ENCODE measurements around the gene TAOK1. TPM values are rescaled to one million over a fixed set of nuclear protein-coding genes. Genes with fewer than 3 reads are reported as not detected.
A peak's percentile ranks its signal among the peaks of the same experiment; 100 is the strongest.
"Not testable (repeated sequence)": the region's sequence is repeated elsewhere in the genome, so short reads cannot be mapped to it uniquely, and the experiment has no call there.

Gene TAOK1
- 36.0 TPM for total RNA-seq

DNA sequence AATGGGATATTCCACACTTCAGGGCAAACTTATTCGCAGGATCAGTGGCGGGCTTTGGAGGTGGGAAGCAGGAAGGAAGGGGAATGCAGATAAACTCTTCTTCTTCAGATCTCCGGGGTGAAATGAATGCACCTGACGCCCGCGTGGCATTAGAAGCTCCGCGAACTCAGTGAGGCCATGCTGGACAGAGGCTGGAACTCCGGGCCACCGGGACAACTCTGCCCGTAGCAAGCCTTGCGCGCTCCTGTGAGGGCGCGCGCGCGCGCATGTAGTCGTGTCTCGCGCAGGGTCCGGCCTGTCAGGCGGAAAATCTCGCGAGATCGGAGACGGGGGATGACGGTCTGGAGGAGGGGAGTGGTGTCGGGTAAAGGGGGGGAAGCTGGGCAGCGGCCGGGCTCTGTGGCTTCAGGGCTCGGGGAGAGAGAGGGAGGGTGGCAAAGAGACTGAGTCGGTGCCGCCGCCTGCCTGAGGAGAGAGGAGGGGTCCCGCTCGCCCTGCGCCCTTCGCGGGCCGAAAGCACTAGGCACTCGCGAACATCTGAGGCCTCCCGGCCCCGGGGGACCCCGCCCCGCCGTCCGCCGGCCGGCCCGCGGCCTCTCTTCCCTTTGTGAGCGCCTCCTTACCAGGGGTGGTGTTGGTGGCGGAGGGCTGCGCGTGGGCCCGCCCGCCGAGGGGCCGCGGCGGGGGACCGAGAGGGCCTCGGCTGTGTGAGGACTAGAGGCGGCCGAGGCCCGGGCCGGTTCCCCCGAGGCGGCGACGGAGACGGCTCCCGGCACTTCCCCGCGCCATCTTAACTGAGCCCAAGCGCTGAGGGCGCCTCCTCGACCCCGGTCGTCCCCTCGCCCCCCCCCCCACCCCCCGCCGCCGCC, at the start of gene TAOK1:
Gene TAOK1, plus strand, starts transcription at position 382 of the 869 bp plus-strand sequence. CDS start 61,186 bp downstream, outside the sequence.
- peaks cover 20 to 26% (median 23%) of the 10 kb centered on the region in 3 donors for H3K4me1 ChIP-seq (ENCODE audit: control insufficient read depth in 3 of 3, insufficient read depth in 3 of 3, low read length in 3 of 3)
- peak within 1 kb of the TSS; percentile 97 for H3K27ac ChIP-seq (ENCODE audit: low read depth, low read length)
- H3K9ac ChIP-seq (ENCODE audit: low read depth in 1 of 3, low read length in 3 of 3): peak within 1 kb of the TSS; percentile 94 to 97 (median 96)
- no peaks in the 10 kb centered on the region for H3K27me3 ChIP-seq (ENCODE audit: control insufficient read depth in 3 of 3, insufficient read depth in 3 of 3, low read length in 3 of 3)
- no peaks in the 10 kb centered on the region for H3K9me3 ChIP-seq (ENCODE audit: control insufficient read depth in 3 of 3, low read length in 3 of 3)
- H3K36me3 ChIP-seq (ENCODE audit: control insufficient read depth in 3 of 3, insufficient read depth in 3 of 3, low read length in 3 of 3): no peaks in the 10 kb centered on the region
- H3K4me3 ChIP-seq (ENCODE audit: low read length in 3 of 3): peak within 1 kb of the TSS; percentile 84 to 87 (median 87)

DNA sequence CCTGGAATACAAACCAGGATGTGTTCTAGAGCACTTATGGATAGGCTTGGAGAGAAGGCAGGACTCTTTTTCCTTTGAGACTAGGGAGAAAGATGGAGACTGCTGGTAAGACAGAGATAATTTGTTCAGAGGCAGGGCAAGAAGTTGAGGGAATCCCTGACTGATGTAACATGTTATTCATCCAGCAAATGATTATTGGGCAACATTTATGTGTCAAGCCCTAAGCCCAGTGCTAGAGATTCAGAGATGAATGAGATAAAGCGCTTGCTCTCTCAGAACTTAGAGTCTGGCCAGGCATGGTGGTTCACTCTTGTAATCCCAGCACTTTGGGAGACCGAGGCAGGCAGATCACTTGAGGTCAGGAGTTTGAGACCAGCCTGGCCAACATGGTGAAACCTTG, 48.4 kb upstream of the TAOK1 start:
- no peaks in the 10 kb centered on the region for H3K36me3 ChIP-seq (ENCODE audit: control insufficient read depth in 3 of 3, insufficient read depth in 3 of 3, low read length in 3 of 3)
- no peak overlapping the region for H3K4me3 ChIP-seq (ENCODE audit: low read length in 3 of 3)
- no peaks in the 10 kb centered on the region for H3K4me1 ChIP-seq (ENCODE audit: control insufficient read depth in 3 of 3, insufficient read depth in 3 of 3, low read length in 3 of 3)
- no peak overlapping the region for H3K9ac ChIP-seq (ENCODE audit: low read depth in 1 of 3, low read length in 3 of 3)
- H3K9me3 ChIP-seq (ENCODE audit: control insufficient read depth in 3 of 3, low read length in 3 of 3): no peaks in the 10 kb centered on the region
- H3K27ac ChIP-seq (ENCODE audit: low read depth, low read length): no peak overlapping the region
- peaks cover 0 to 5% (median 0%) of the 10 kb centered on the region in 3 donors for H3K27me3 ChIP-seq (ENCODE audit: control insufficient read depth in 3 of 3, insufficient read depth in 3 of 3, low read length in 3 of 3)

- Histone ChIP-seq H3K27ac (ENCODE audit: low read depth, low read length) (no peak overlapping the region), H3K9ac (ENCODE audit: low read depth in 1 of 3, low read length in 3 of 3) (no peak overlapping the region), H3K4me3 (ENCODE audit: low read length in 3 of 3) (no peak overlapping the region), H3K27me3 (ENCODE audit: control insufficient read depth in 3 of 3, insufficient read depth in 3 of 3, low read length in 3 of 3) (peaks cover 0 to 5% (median 0%) of the 10 kb centered on the region in 3 donors), H3K4me1 (ENCODE audit: control insufficient read depth in 3 of 3, insufficient read depth in 3 of 3, low read length in 3 of 3) (no peaks in the 10 kb centered on the region), H3K9me3 (ENCODE audit: control insufficient read depth in 3 of 3, low read length in 3 of 3) (no peaks in the 10 kb centered on the region), H3K36me3 (ENCODE audit: control insufficient read depth in 3 of 3, insufficient read depth in 3 of 3, low read length in 3 of 3) (no peaks in the 10 kb centered on the region)
Observed at GRCh38 chr17:29342158-29342765, 47.9 kb upstream of the TAOK1 start.

DNA sequence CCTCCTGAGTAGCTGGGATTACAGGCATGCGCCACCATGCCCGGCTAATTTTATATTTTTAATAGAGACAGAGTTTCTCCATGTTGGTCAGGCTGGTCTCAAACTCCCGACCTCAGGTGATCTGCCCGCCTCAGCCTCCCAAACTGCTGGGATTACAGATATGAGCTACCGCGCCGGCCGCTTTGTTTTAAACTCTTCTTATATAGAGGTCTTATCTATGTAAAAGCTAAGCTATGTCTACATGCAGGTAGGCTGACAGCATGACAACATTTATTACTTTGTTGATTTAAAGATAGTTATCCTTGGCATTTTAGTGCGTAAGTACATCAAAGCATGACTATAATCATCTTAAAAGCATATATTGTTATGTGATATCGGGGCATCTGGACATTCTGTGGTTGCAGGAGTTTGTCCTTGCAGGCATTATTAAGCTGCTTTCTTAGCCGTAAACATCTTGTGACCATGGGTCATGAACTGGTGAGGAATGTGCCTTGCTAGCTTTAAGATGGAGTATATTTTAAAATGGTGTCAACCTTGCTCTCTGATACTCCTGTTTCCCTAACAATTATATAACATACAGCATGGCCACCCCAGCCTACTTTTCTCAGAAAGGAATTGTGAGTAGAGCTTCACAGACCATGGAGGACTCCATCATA, 45.8 kb upstream of the TAOK1 start:
- no peak overlapping the region for H3K9ac ChIP-seq (ENCODE audit: low read depth in 1 of 3, low read length in 3 of 3)
- H3K4me1 ChIP-seq (ENCODE audit: control insufficient read depth in 3 of 3, insufficient read depth in 3 of 3, low read length in 3 of 3): no peaks in the 10 kb centered on the region
- H3K27me3 ChIP-seq (ENCODE audit: control insufficient read depth in 3 of 3, insufficient read depth in 3 of 3, low read length in 3 of 3): peaks cover 0 to 5% (median 0%) of the 10 kb centered on the region in 3 donors
- H3K36me3 ChIP-seq (ENCODE audit: control insufficient read depth in 3 of 3, insufficient read depth in 3 of 3, low read length in 3 of 3): no peaks in the 10 kb centered on the region
- no peaks in the 10 kb centered on the region for H3K9me3 ChIP-seq (ENCODE audit: control insufficient read depth in 3 of 3, low read length in 3 of 3)
- H3K27ac ChIP-seq (ENCODE audit: low read depth, low read length): no peak overlapping the region
- H3K4me3 ChIP-seq (ENCODE audit: low read length in 3 of 3): no peak overlapping the region

GRCh38 chr17:29345066-29345465, 45.1 kb upstream of the TAOK1 start:
- Histone ChIP-seq H3K4me1 (ENCODE audit: control insufficient read depth in 3 of 3, insufficient read depth in 3 of 3, low read length in 3 of 3) (no peaks in the 10 kb centered on the region), H3K9me3 (ENCODE audit: control insufficient read depth in 3 of 3, low read length in 3 of 3) (no peaks in the 10 kb centered on the region), H3K27ac (ENCODE audit: low read depth, low read length) (no peak overlapping the region), H3K36me3 (ENCODE audit: control insufficient read depth in 3 of 3, insufficient read depth in 3 of 3, low read length in 3 of 3) (no peaks in the 10 kb centered on the region), H3K9ac (ENCODE audit: low read depth in 1 of 3, low read length in 3 of 3) (no peak overlapping the region), H3K27me3 (ENCODE audit: control insufficient read depth in 3 of 3, insufficient read depth in 3 of 3, low read length in 3 of 3) (peaks cover 0 to 5% (median 0%) of the 10 kb centered on the region in 3 donors), H3K4me3 (ENCODE audit: low read length in 3 of 3) (no peak overlapping the region)

DNA sequence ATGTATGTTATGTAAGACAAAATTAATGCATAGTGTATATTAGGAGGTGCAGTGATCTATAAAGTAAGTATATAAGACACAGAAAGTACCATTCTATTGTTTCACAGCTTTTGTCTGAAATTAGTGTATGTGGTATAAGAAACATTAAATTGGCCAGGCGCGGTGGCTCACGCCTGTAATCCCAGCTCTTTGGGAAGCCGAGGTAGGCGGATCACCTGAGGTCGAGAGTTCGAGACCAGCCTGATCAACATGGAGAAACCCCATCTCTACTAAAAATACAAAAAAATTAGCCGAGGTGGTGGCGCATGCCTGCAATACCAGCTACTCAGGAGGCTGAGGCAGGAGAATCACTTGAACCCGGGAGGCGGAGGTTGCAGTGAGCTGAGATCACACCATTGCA, 44.7 kb upstream of the TAOK1 start:
- not testable (repeated sequence) for H3K9me3 ChIP-seq (ENCODE audit: control insufficient read depth in 3 of 3, low read length in 3 of 3); H3K27ac ChIP-seq (ENCODE audit: low read depth, low read length); H3K4me3 ChIP-seq (ENCODE audit: low read length in 3 of 3); H3K36me3 ChIP-seq (ENCODE audit: control insufficient read depth in 3 of 3, insufficient read depth in 3 of 3, low read length in 3 of 3); H3K4me1 ChIP-seq (ENCODE audit: control insufficient read depth in 3 of 3, insufficient read depth in 3 of 3, low read length in 3 of 3); H3K27me3 ChIP-seq (ENCODE audit: control insufficient read depth in 3 of 3, insufficient read depth in 3 of 3, low read length in 3 of 3); H3K9ac ChIP-seq (ENCODE audit: low read depth in 1 of 3, low read length in 3 of 3)

GRCh38 chr17:29346462-29346861, 43.7 kb upstream of the TAOK1 start:
- Histone ChIP-seq H3K9me3 (ENCODE audit: control insufficient read depth in 3 of 3, low read length in 3 of 3) (no peaks in the 10 kb centered on the region), H3K36me3 (ENCODE audit: control insufficient read depth in 3 of 3, insufficient read depth in 3 of 3, low read length in 3 of 3) (no peaks in the 10 kb centered on the region), H3K4me3 (ENCODE audit: low read length in 3 of 3) (no peak overlapping the region), H3K4me1 (ENCODE audit: control insufficient read depth in 3 of 3, insufficient read depth in 3 of 3, low read length in 3 of 3) (no peaks in the 10 kb centered on the region), H3K9ac (ENCODE audit: low read depth in 1 of 3, low read length in 3 of 3) (no peak overlapping the region), H3K27ac (ENCODE audit: low read depth, low read length) (no peak overlapping the region), H3K27me3 (ENCODE audit: control insufficient read depth in 3 of 3, insufficient read depth in 3 of 3, low read length in 3 of 3) (peaks cover 0 to 5% (median 0%) of the 10 kb centered on the region in 3 donors)

- H3K9me3 ChIP-seq (ENCODE audit: control insufficient read depth in 3 of 3, low read length in 3 of 3): no peaks in the 10 kb centered on the region
- H3K36me3 ChIP-seq (ENCODE audit: control insufficient read depth in 3 of 3, insufficient read depth in 3 of 3, low read length in 3 of 3): no peaks in the 10 kb centered on the region
- H3K9ac ChIP-seq (ENCODE audit: low read depth in 1 of 3, low read length in 3 of 3): no peak overlapping the region
- H3K4me1 ChIP-seq (ENCODE audit: control insufficient read depth in 3 of 3, insufficient read depth in 3 of 3, low read length in 3 of 3): no peaks in the 10 kb centered on the region
- H3K27ac ChIP-seq (ENCODE audit: low read depth, low read length): no peak overlapping the region
- H3K4me3 ChIP-seq (ENCODE audit: low read length in 3 of 3): no peak overlapping the region
- H3K27me3 ChIP-seq (ENCODE audit: control insufficient read depth in 3 of 3, insufficient read depth in 3 of 3, low read length in 3 of 3): peaks cover 0 to 5% (median 0%) of the 10 kb centered on the region in 3 donors
Observed at GRCh38 chr17:29347831-29348629, 42.1 kb upstream of the TAOK1 start.

DNA sequence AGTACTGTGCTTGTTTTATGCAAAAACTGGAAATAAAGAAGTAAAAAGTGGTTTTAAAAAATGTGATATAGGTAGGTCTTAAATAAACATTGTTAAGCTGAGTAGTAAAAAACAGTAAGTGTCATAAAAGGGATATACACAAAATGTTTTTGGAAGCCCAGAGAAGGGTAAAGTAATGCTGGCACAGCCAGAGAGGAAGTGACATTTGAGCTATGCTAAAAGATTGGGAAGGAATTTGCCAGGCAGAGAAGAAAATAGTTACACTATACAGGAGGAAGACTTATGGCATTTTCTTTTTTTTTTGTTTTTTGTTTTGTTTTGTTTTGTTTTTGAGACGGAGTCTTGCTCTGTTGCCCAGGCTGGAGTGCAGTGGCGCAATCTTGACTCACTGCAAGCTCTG, 40.8 kb upstream of the TAOK1 start:
- no peaks in the 10 kb centered on the region for H3K27me3 ChIP-seq (ENCODE audit: control insufficient read depth in 3 of 3, insufficient read depth in 3 of 3, low read length in 3 of 3)
- H3K36me3 ChIP-seq (ENCODE audit: control insufficient read depth in 3 of 3, insufficient read depth in 3 of 3, low read length in 3 of 3): no peaks in the 10 kb centered on the region
- H3K4me3 ChIP-seq (ENCODE audit: low read length in 3 of 3): no peak overlapping the region
- no peaks in the 10 kb centered on the region for H3K9me3 ChIP-seq (ENCODE audit: control insufficient read depth in 3 of 3, low read length in 3 of 3)
- no peak overlapping the region for H3K9ac ChIP-seq (ENCODE audit: low read depth in 1 of 3, low read length in 3 of 3)
- no peaks in the 10 kb centered on the region for H3K4me1 ChIP-seq (ENCODE audit: control insufficient read depth in 3 of 3, insufficient read depth in 3 of 3, low read length in 3 of 3)
- H3K27ac ChIP-seq (ENCODE audit: low read depth, low read length): no peak overlapping the region

Data from skeletal muscle tissue (tissue), 4 donors.